A549 (cell line): ENCODE measurements around the gene SCYGR6.

Experiments used
- CBX8 ChIP-seq: fragments of 200-600 bp; sonication (generic); IDR thresholded peaks from 2 replicates; pipeline ENCODE4 v1.6.1; 2016
- HDAC2 ChIP-seq: fragments of 200-600 bp; sonication (generic); IDR thresholded peaks from 2 replicates; pipeline ENCODE4 v1.6.1; 2016
- HOXB5 ChIP-seq: fragments of 250-450 bp; sonication (Bioruptor Pico); IDR thresholded peaks from 2 replicates; pipeline ENCODE4 v1.5.0; 2020; ENCODE audit warnings: mild to moderate bottlenecking, moderate library complexity
- JUN ChIP-seq, 2 experiments: fragments of >200 bp; sonication (Bioruptor Twin); formaldehyde crosslinking; IDR thresholded peaks; 2 replicates in 1 of 2; 3 replicates in 1 of 2; pipeline ENCODE4 v1.6.1; 2016 to 2017
- MAFK ChIP-seq: fragments of 450-650 bp; IDR thresholded peaks from 2 replicates; pipeline ENCODE4 v1.6.1; 2014; ENCODE audit not compliant: partially characterized antibody
- POLR2A ChIP-seq: IDR thresholded peaks from 2 replicates; pipeline ENCODE4 v1.6.1; 2012; ENCODE audit warnings: mild to moderate bottlenecking, low read length
- RAD21 ChIP-seq, 2 experiments: fragments of >200 bp in 1 of 2; sonication (Bioruptor Twin) in 1 of 2; formaldehyde crosslinking in 1 of 2; IDR thresholded peaks in 1 of 2; conservative IDR thresholded peaks in 1 of 2; 2 replicates in 1 of 2; 3 replicates in 1 of 2; pipeline ENCODE4 v1.6.1; 2012 to 2018; ENCODE audit warnings: inconsistent platforms in 1 of 2
- USF2 ChIP-seq: fragments of 450-650 bp; IDR thresholded peaks from 2 replicates; pipeline ENCODE4 v1.6.1; 2014; ENCODE audit warnings: antibody characterized with exemption
- TF ChIP-seq, protein P1 (sequence below): fragments of >200 bp; sonication (Bioruptor Twin); formaldehyde crosslinking; IDR thresholded peaks from 3 replicates; pipeline ENCODE4 v1.5.1; 2016

DNA sequence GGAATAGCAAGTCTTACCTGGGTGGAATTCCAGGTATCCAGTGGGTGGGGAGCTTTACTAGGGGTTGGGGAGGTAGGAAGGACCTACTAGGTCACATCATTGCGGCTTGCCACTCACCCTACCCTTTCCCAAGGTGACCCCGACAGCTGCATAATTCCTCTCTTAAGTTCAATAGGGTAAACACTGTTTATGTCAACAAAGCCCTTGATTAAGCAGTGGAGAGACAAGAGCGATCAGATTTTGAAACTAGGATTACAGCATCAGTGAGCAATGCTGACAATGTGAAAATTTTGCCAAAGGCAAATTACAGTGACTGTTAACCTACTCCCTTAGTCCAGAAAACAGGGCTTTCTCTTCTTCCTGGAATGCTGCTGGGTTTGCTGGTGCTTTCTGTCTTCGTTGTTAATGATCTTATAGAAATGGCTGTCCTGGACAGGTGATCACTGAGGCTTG lies 21.3 kb downstream of the SCYGR6 start:
- peak; percentile 55 for TF ChIP-seq MAFK
- TF ChIP-seq, protein P1, sequence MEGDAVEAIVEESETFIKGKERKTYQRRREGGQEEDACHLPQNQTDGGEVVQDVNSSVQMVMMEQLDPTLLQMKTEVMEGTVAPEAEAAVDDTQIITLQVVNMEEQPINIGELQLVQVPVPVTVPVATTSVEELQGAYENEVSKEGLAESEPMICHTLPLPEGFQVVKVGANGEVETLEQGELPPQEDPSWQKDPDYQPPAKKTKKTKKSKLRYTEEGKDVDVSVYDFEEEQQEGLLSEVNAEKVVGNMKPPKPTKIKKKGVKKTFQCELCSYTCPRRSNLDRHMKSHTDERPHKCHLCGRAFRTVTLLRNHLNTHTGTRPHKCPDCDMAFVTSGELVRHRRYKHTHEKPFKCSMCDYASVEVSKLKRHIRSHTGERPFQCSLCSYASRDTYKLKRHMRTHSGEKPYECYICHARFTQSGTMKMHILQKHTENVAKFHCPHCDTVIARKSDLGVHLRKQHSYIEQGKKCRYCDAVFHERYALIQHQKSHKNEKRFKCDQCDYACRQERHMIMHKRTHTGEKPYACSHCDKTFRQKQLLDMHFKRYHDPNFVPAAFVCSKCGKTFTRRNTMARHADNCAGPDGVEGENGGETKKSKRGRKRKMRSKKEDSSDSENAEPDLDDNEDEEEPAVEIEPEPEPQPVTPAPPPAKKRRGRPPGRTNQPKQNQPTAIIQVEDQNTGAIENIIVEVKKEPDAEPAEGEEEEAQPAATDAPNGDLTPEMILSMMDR = no peak
- no peak for TF ChIP-seq POLR2A
- no peak for TF ChIP-seq HDAC2
- TF ChIP-seq RAD21 (conservative IDR thresholded peaks at IDR 0.05 in 1 of 2, IDR thresholded peaks at IDR 0.05 in 1 of 2) = no peak
- no peak for TF ChIP-seq USF2
- TF ChIP-seq HOXB5 (CRISPR knock-in tag) = no peak
- no peak for TF ChIP-seq JUN (IDR thresholded peaks at IDR 0.05)
- no peak for TF ChIP-seq CBX8
